HG03139 (cell line): ENCODE results near the gene IFT80.

Source experiments
- ATAC-seq: cut with Tn5 transposase; IDR thresholded peaks from one replicate; pipeline ENCODE4 v1.9.1; 2021; ENCODE audit not compliant: unreplicated experiment

Gene IFT80

DNA sequence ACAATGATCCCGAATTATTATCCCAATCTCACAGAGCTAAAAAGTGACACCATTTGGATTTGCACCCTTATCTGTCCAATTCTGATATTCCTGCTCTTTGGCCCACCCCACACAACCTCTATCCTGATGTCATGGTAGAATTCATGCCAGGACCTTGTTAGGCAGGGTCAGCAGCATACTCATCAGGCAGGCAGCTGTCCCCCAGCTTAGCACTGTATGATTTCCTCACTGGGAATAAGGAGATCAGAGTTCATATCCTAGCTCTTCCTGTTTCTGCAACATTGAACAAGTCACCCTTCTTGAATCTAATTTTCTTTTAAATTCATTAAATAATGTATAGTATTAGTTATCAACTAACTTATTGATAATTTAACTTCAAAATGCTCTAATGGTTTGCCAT, 185.8 kb downstream of the IFT80 start:
- no peak for ATAC-seq

DNA sequence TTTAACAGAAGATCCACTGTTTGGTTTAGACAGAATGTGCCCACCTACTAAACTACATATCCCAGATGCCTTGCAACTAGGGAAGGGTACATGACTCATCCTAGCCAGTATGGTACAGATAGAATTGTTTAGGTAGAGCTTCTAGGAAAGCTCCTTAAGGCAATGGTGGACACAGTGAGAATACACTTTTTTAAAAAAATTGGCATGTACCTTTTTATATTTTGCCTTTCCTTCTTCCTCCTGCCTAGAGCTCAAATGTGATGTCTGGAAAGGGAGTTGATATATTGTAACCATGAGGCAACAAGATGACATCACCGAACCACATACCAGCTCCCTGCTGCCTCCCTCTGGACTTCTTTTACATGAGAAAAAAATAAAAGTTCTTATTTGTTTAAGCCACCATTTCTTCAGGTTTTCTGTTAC, 188.2 kb downstream of the IFT80 start:
- no peak for ATAC-seq

- no peak for ATAC-seq
Measured at GRCh38 chr3:160210341-160210740, 188.7 kb downstream of the IFT80 start.
